ENCODE data around the gene GNE.

The GNE gene

DNA sequence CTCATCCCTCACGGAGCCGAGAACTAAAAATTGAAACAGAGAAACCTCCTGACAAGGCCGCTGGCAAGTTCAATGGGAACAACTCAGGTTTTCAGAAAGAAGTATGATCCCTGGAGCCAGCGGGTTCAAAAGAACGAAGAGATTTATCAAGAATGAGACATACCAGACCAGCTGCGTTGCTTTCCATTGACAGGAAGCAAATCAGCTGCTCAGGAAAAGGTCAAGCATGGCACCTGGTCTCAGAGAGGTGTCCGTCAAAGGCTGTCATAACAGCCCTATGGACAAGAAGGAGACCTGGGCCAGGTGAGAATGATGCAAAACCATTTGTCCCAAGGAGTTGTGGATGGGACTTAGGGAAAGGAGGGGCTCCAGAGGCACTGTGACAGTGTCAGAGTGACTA lies 34.9 kb upstream of the GNE start:
- no peaks in the 10 kb centered on the region for H3K27me3 ChIP-seq (ENCODE audit: insufficient read depth, low read length)
- no CpG with 5 or more reads among the region's 7 CpGs for WGBS (ENCODE audit: extremely low coverage, insufficient coverage, insufficient read length)

DNA sequence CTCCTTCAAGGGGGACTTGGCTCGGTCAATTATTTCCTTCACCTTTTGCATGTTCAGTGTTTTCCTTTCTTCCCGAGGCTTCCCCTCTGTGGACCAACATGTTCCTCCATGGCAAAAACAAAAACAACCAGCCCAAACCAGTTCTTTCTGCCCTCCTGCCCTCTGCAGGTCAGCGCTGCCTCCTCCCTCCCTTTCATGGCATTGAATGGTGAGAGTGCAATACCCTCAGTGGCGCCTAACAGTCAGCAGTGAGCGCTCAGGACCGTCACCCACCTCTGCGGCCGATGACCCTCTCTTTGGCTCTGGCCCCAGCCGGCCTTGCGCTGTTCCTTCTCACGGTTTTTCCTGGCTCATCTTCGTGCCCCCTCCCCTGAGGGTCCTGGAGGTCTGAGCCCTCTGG lies 34.4 kb upstream of the GNE start:
- no peak overlapping the region for H3K23ac ChIP-seq (ENCODE audit: low read length)
- no peak overlapping the region for H3K4me3 ChIP-seq (ENCODE audit: low read depth, low read length)
- H4K91ac ChIP-seq (ENCODE audit: low read depth, low read length) = peak overlapping the region; percentile 5
- H2AFZ ChIP-seq (ENCODE audit: insufficient read depth, low read length, poor library complexity) = no peak overlapping the region
- no peak overlapping the region for H4K8ac ChIP-seq (ENCODE audit: low read depth, low read length)
- peaks cover 18 to 22% of the 10 kb centered on the region in 2 experiments for H3K4me1 ChIP-seq (ENCODE audit: control insufficient read depth in 1 of 2, insufficient read depth in 2 of 2, low read length in 2 of 2)
- H3K79me2 ChIP-seq (ENCODE audit: control insufficient read depth, insufficient read depth, low read length, poor library complexity) = no peaks in the 10 kb centered on the region
- peak overlapping the region; percentile 2 for H3K14ac ChIP-seq (ENCODE audit: low read length)
- H3K27ac ChIP-seq (ENCODE audit: low read depth, low read length) = no peak overlapping the region
- H3K4me2 ChIP-seq (ENCODE audit: low read length) = no peak overlapping the region
- peak overlapping the region; percentile 2 for H3K18ac ChIP-seq (ENCODE audit: low read length)
- peak overlapping the region; percentile 44 for H2BK12ac ChIP-seq (ENCODE audit: low read length)
- H3K27me3 ChIP-seq (ENCODE audit: insufficient read depth, low read length) = no peaks in the 10 kb centered on the region
- no peaks in the 10 kb centered on the region for H3K36me3 ChIP-seq (ENCODE audit: control insufficient read depth in 1 of 2, insufficient read depth in 2 of 2, low read length in 2 of 2)
- H2BK120ac ChIP-seq (ENCODE audit: insufficient read depth, low read length, poor library complexity) = peak overlapping the region; percentile 45
- H3K9me3 ChIP-seq (ENCODE audit: insufficient read depth, low read depth, low read length) = no peaks in the 10 kb centered on the region
- no peak overlapping the region for H2BK5ac ChIP-seq (ENCODE audit: low read depth, low read length, poor library complexity)
- no peak overlapping the region for H4K12ac ChIP-seq (ENCODE audit: low read depth, low read length)
- no peak overlapping the region for H3K9ac ChIP-seq (ENCODE audit: low read length)
- WGBS (ENCODE audit: extremely low coverage, insufficient coverage, insufficient read length) = no CpG with 5 or more reads among the region's 12 CpGs
- peak in 1 of 2 donors; percentile 59 for DNase-seq
- H2AK5ac ChIP-seq (ENCODE audit: low read length) = peak overlapping the region; percentile 25
- peaks cover 13% of the 10 kb centered on the region for H3K79me1 ChIP-seq (ENCODE audit: low read length)
- H3K4ac ChIP-seq (ENCODE audit: low read depth, low read length) = no peak overlapping the region

More for the DNA sequence above, 34.9 kb upstream of the GNE start:
- Histone ChIP-seq H3K9me3 (ENCODE audit: insufficient read depth, low read depth, low read length) (no peaks in the 10 kb centered on the region), H3K79me1 (ENCODE audit: low read length) (peaks cover 13% of the 10 kb centered on the region), H4K8ac (ENCODE audit: low read depth, low read length) (no peak overlapping the region), H3K4me3 (ENCODE audit: low read depth, low read length) (no peak overlapping the region), H3K36me3 (ENCODE audit: control insufficient read depth in 1 of 2, insufficient read depth in 2 of 2, low read length in 2 of 2) (no peaks in the 10 kb centered on the region), H4K12ac (ENCODE audit: low read depth, low read length) (no peak overlapping the region), H2BK5ac (ENCODE audit: low read depth, low read length, poor library complexity) (no peak overlapping the region), H3K23ac (ENCODE audit: low read length) (no peak overlapping the region), H3K4ac (ENCODE audit: low read depth, low read length) (no peak overlapping the region), H2AFZ (ENCODE audit: insufficient read depth, low read length, poor library complexity) (no peak overlapping the region), H4K91ac (ENCODE audit: low read depth, low read length) (peak overlapping the region; percentile 11), H3K27ac (ENCODE audit: low read depth, low read length) (peak overlapping the region; percentile 12), H3K79me2 (ENCODE audit: control insufficient read depth, insufficient read depth, low read length, poor library complexity) (no peaks in the 10 kb centered on the region), H3K4me1 (ENCODE audit: control insufficient read depth in 1 of 2, insufficient read depth in 2 of 2, low read length in 2 of 2) (peaks cover 15 to 17% of the 10 kb centered on the region in 2 experiments), H3K4me2 (ENCODE audit: low read length) (no peak overlapping the region), H3K9ac (ENCODE audit: low read length) (no peak overlapping the region), H2BK12ac (ENCODE audit: low read length) (peak overlapping the region; percentile 44), H2AK5ac (ENCODE audit: low read length) (no peak overlapping the region), H3K14ac (ENCODE audit: low read length) (peak overlapping the region; percentile 0), H2BK120ac (ENCODE audit: insufficient read depth, low read length, poor library complexity) (no peak overlapping the region), H3K18ac (ENCODE audit: low read length) (no peak overlapping the region)
- DNase-seq = peak; percentile 85 to 92

DNA sequence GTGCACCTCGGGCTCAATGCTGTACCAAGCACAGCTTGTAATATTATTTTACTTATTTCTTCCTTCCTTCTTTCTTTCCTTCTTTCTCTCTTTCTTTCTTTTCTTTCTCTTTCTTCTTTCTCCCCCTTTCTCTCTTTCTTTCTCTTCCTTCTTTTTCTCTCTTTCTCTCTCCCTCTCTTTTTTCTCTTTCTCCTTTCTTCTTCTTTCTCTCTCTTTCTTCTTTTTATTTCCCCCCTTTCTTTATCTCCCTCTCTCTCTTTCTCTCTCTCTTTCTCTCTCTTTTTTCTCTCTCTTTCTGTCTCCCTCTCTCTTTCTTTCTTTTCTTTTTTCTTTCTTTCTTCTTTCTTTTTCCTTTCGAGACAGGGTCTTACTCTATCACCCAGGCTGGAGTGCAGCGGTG lies 32.7 kb upstream of the GNE start:
- no peak overlapping the region for H4K12ac ChIP-seq (ENCODE audit: low read depth, low read length)
- no peaks in the 10 kb centered on the region for H3K79me2 ChIP-seq (ENCODE audit: control insufficient read depth, insufficient read depth, low read length, poor library complexity)
- no CpG with 5 or more reads among the region's 3 CpGs for WGBS (ENCODE audit: extremely low coverage, insufficient coverage, insufficient read length)
- H3K36me3 ChIP-seq (ENCODE audit: control insufficient read depth in 1 of 2, insufficient read depth in 2 of 2, low read length in 2 of 2) = no peaks in the 10 kb centered on the region
- no peak overlapping the region for H3K4me3 ChIP-seq (ENCODE audit: low read depth, low read length)
- H2AK5ac ChIP-seq (ENCODE audit: low read length) = no peak overlapping the region
- no peak overlapping the region for H4K91ac ChIP-seq (ENCODE audit: low read depth, low read length)
- H2AFZ ChIP-seq (ENCODE audit: insufficient read depth, low read length, poor library complexity) = no peak overlapping the region
- no peaks in the 10 kb centered on the region for H3K9me3 ChIP-seq (ENCODE audit: insufficient read depth, low read depth, low read length)
- H3K9ac ChIP-seq (ENCODE audit: low read length) = no peak overlapping the region
- no peak overlapping the region for H3K27ac ChIP-seq (ENCODE audit: low read depth, low read length)
- H3K27me3 ChIP-seq (ENCODE audit: insufficient read depth, low read length) = no peaks in the 10 kb centered on the region
- DNase-seq = no peak
- peaks cover 18 to 23% of the 10 kb centered on the region in 2 experiments for H3K4me1 ChIP-seq (ENCODE audit: control insufficient read depth in 1 of 2, insufficient read depth in 2 of 2, low read length in 2 of 2)
- H4K8ac ChIP-seq (ENCODE audit: low read depth, low read length) = no peak overlapping the region
- H2BK120ac ChIP-seq (ENCODE audit: insufficient read depth, low read length, poor library complexity) = no peak overlapping the region
- H3K18ac ChIP-seq (ENCODE audit: low read length) = no peak overlapping the region
- no peak overlapping the region for H3K14ac ChIP-seq (ENCODE audit: low read length)
- H3K23ac ChIP-seq (ENCODE audit: low read length) = no peak overlapping the region
- no peak overlapping the region for H2BK5ac ChIP-seq (ENCODE audit: low read depth, low read length, poor library complexity)
- H3K4ac ChIP-seq (ENCODE audit: low read depth, low read length) = no peak overlapping the region
- H3K79me1 ChIP-seq (ENCODE audit: low read length) = peaks cover 13% of the 10 kb centered on the region
- H3K4me2 ChIP-seq (ENCODE audit: low read length) = no peak overlapping the region
- H2BK12ac ChIP-seq (ENCODE audit: low read length) = no peak overlapping the region

DNA sequence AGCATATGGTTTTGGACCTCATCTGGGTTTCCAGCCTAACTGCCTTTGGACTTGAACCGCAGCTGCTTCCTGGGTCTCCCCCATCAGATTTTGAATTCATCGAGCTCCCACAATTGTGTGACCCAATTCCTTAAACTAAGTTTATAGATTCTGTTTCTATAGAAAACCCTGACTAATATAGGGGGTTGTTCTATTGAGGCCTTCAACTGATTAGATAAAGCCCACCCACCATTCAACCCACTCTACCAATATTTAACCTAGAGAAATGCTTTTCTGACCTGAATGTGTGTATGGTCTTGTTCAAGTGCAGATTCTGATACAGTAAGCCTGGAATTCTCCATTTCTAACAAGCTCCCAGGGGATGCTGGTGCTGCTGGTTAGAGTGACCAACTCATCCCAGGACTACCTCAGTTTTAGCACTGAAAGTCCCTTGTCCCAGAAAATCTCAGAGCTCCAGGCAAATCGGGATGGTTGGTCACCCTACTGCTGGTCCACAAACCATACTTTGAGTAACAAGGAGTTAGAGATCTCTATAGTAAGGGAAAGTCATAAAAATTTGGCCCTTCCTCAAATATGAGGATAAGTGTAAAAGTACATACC lies 31.7 kb upstream of the GNE start:
- Histone ChIP-seq H3K4me1 (ENCODE audit: control insufficient read depth in 1 of 2, insufficient read depth in 2 of 2, low read length in 2 of 2) (peaks cover 18 to 23% of the 10 kb centered on the region in 2 experiments), H3K4me3 (ENCODE audit: low read depth, low read length) (no peak overlapping the region), H2BK12ac (ENCODE audit: low read length) (no peak overlapping the region), H3K18ac (ENCODE audit: low read length) (no peak overlapping the region), H3K4me2 (ENCODE audit: low read length) (no peak overlapping the region), H3K27ac (ENCODE audit: low read depth, low read length) (no peak overlapping the region), H3K79me2 (ENCODE audit: control insufficient read depth, insufficient read depth, low read length, poor library complexity) (no peaks in the 10 kb centered on the region), H4K8ac (ENCODE audit: low read depth, low read length) (no peak overlapping the region), H3K23ac (ENCODE audit: low read length) (no peak overlapping the region), H3K14ac (ENCODE audit: low read length) (no peak overlapping the region), H3K36me3 (ENCODE audit: control insufficient read depth in 1 of 2, insufficient read depth in 2 of 2, low read length in 2 of 2) (no peaks in the 10 kb centered on the region), H4K91ac (ENCODE audit: low read depth, low read length) (no peak overlapping the region), H3K9me3 (ENCODE audit: insufficient read depth, low read depth, low read length) (no peaks in the 10 kb centered on the region), H2BK5ac (ENCODE audit: low read depth, low read length, poor library complexity) (no peak overlapping the region), H2BK120ac (ENCODE audit: insufficient read depth, low read length, poor library complexity) (peak overlapping the region; percentile 35), H4K12ac (ENCODE audit: low read depth, low read length) (no peak overlapping the region), H3K79me1 (ENCODE audit: low read length) (peaks cover 13% of the 10 kb centered on the region), H2AK5ac (ENCODE audit: low read length) (no peak overlapping the region), H3K27me3 (ENCODE audit: insufficient read depth, low read length) (no peaks in the 10 kb centered on the region), H3K4ac (ENCODE audit: low read depth, low read length) (no peak overlapping the region), H3K9ac (ENCODE audit: low read length) (no peak overlapping the region), H2AFZ (ENCODE audit: insufficient read depth, low read length, poor library complexity) (no peak overlapping the region)
- DNase-seq = peak; percentile 93 to 95
- WGBS (ENCODE audit: extremely low coverage, insufficient coverage, insufficient read length) = no CpG with 5 or more reads among the region's 3 CpGs

Measured in trophoblast cell (in vitro differentiated cells and primary cell).